Suprapubic skin (tissue), 4 donors: ENCODE results near the gene IZUMO1R. TPM values are rescaled to one million over a fixed set of nuclear protein-coding genes. Genes with fewer than 3 reads are reported as not detected.

Experiments used
- DNase-seq, 2 donors: peaks; one replicate each; pipeline ENCODE4 v3.0.0-alpha.2; 2019; ENCODE audit warnings: low spot score in 2 of 2
- H3K27ac ChIP-seq: fragments of 200-600 bp; sonication (generic); one replicate; pipeline ENCODE4 v1.5.1; 2019
- H3K27me3 ChIP-seq: fragments of 200-600 bp; sonication (generic); one replicate; pipeline ENCODE4 v1.5.1; 2019
- H3K36me3 ChIP-seq: fragments of 200-600 bp; sonication (generic); one replicate; pipeline ENCODE4 v1.5.1; 2019
- H3K4me1 ChIP-seq: fragments of 200-600 bp; sonication (generic); one replicate; pipeline ENCODE4 v1.5.1; 2019
- H3K4me3 ChIP-seq: fragments of 200-600 bp; sonication (generic); one replicate; pipeline ENCODE4 v1.5.1; 2019; ENCODE audit warnings: mild to moderate bottlenecking
- H3K9me3 ChIP-seq: fragments of 200-600 bp; sonication (generic); one replicate; pipeline ENCODE4 v1.5.1; 2019
- CTCF ChIP-seq, 2 donors: fragments of 200-600 bp in 1 of 2; fragments of 450-650 bp in 1 of 2; sonication (generic) in 1 of 2; IDR thresholded peaks; one replicate each; pipeline ENCODE4 v1.5.1; 2016 to 2019; ENCODE audit warnings: antibody characterized with exemption in 2 of 2, mild to moderate bottlenecking in 1 of 2, moderate library complexity in 1 of 2
- EP300 ChIP-seq: sonication (generic); formaldehyde crosslinking; IDR thresholded peaks from one replicate; pipeline ENCODE4 v1.6.1; 2017; ENCODE audit warnings: antibody characterized with exemption
- POLR2A ChIP-seq, 2 donors: fragments of 450-650 bp; IDR thresholded peaks; one replicate each; pipeline ENCODE4 v1.6.1; 2017; ENCODE audit warnings: antibody characterized with exemption in 2 of 2, mild to moderate bottlenecking in 2 of 2, moderate library complexity in 2 of 2
- POLR2AphosphoS5 ChIP-seq, 3 donors: sonication (generic); formaldehyde crosslinking; IDR thresholded peaks; one replicate each; pipeline ENCODE4 v1.6.1; 2017; ENCODE audit warnings: antibody characterized with exemption in 3 of 3
- whole genome bisulfite sequencing: methylation state at CpG from one replicate; pipeline ENCODE4 v1.1.5; 2018; 5-methylcytosine and 5-hydroxymethylcytosine counted together
- total RNA-seq, 4 donors: library from RNA; depleted of rRNA; stranded (reverse); fragments of >200 nt; gene quantifications; one replicate each; pipeline ENCODE4 v1.1.0, GENCODE V29; 2016

Gene IZUMO1R
- total RNA-seq, 4 donors from 2014 or later: not detected

- no peaks in the 10 kb centered on the region for H3K27me3 ChIP-seq
- no peak for DNase-seq
- H3K9me3 ChIP-seq: no peaks in the 10 kb centered on the region
- H3K4me3 ChIP-seq: no peak overlapping the region
- 74% methylated on average over 5 of the region's 5 CpGs for WGBS
- H3K36me3 ChIP-seq: no peaks in the 10 kb centered on the region
- TF ChIP-seq EP300: no peak
- no peak for TF ChIP-seq POLR2AphosphoS5 (IDR thresholded peaks at IDR 0.05)
- no peak for TF ChIP-seq CTCF (IDR thresholded peaks at IDR 0.05)
- TF ChIP-seq POLR2A (IDR thresholded peaks at IDR 0.05): no peak
- no peaks in the 10 kb centered on the region for H3K4me1 ChIP-seq
- H3K27ac ChIP-seq: no peak overlapping the region
These were observed 6.0 kb downstream of the IZUMO1R start for GRCh38 chr11:94310191-94310875.

GRCh38 chr11:94312339-94312738 is 8.0 kb downstream of the IZUMO1R start:
- no peaks in the 10 kb centered on the region for H3K9me3 ChIP-seq
- no peak for TF ChIP-seq CTCF (IDR thresholded peaks at IDR 0.05)
- TF ChIP-seq POLR2AphosphoS5 (IDR thresholded peaks at IDR 0.05): no peak
- TF ChIP-seq EP300: no peak
- no peak for TF ChIP-seq POLR2A (IDR thresholded peaks at IDR 0.05)
- DNase-seq: no peak
- H3K36me3 ChIP-seq: no peaks in the 10 kb centered on the region
- no peaks in the 10 kb centered on the region for H3K27me3 ChIP-seq
- H3K4me1 ChIP-seq: no peaks in the 10 kb centered on the region
- H3K4me3 ChIP-seq: no peak overlapping the region
- 67% methylated on average over 4 of the region's 4 CpGs for WGBS
- no peak overlapping the region for H3K27ac ChIP-seq

GRCh38 chr11:94314064-94314463 is 9.7 kb downstream of the IZUMO1R start:
- no peaks in the 10 kb centered on the region for H3K9me3 ChIP-seq
- 58% methylated on average over 4 of the region's 4 CpGs for WGBS
- H3K27ac ChIP-seq: no peak overlapping the region
- TF ChIP-seq EP300: no peak
- no peak for TF ChIP-seq CTCF (IDR thresholded peaks at IDR 0.05)
- TF ChIP-seq POLR2A (IDR thresholded peaks at IDR 0.05): no peak
- TF ChIP-seq POLR2AphosphoS5 (IDR thresholded peaks at IDR 0.05): no peak
- no peak overlapping the region for H3K4me3 ChIP-seq
- DNase-seq: no peak
- no peaks in the 10 kb centered on the region for H3K27me3 ChIP-seq
- H3K36me3 ChIP-seq: no peaks in the 10 kb centered on the region
- H3K4me1 ChIP-seq: no peaks in the 10 kb centered on the region

DNA sequence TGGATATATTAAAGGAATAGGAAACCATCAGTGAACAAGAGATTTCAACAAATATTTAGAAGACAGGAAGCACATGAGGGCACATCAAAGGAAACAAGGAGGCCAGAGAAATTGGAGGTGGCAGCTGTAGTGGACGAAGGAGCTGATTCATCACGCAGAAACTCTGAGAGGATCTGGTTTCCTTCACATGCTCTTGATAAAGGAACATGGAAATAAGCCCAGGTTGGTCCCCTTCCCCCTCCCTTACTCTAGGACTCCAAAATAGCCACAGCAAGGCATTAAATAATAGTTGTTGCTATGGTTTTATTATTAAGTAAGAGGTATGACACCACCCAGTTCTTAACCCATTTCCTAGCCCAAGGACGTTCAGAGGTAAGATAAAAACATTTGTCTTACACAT is 11.3 kb downstream of the IZUMO1R start:
- Histone ChIP-seq H3K27ac (no peak overlapping the region), H3K27me3 (no peaks in the 10 kb centered on the region), H3K4me1 (no peaks in the 10 kb centered on the region), H3K36me3 (no peaks in the 10 kb centered on the region), H3K4me3 (no peak overlapping the region), H3K9me3 (peaks cover 3% of the 10 kb centered on the region)
- no peak for DNase-seq
- 27% methylated on average over 3 of the region's 3 CpGs for WGBS
- no peak for TF ChIP-seq CTCF (IDR thresholded peaks at IDR 0.05)
- no peak for TF ChIP-seq POLR2A (IDR thresholded peaks at IDR 0.05)
- no peak for TF ChIP-seq POLR2AphosphoS5 (IDR thresholded peaks at IDR 0.05)
- no peak for TF ChIP-seq EP300

GRCh38 chr11:94322501-94322900 is 18.1 kb downstream of the IZUMO1R start:
- TF ChIP-seq POLR2A (IDR thresholded peaks at IDR 0.05) (no peak), CTCF (IDR thresholded peaks at IDR 0.05) (no peak), EP300 (no peak), POLR2AphosphoS5 (IDR thresholded peaks at IDR 0.05) (no peak)
- Histone ChIP-seq H3K4me1 (no peaks in the 10 kb centered on the region), H3K36me3 (no peaks in the 10 kb centered on the region), H3K9me3 (peaks cover 5% of the 10 kb centered on the region), H3K27me3 (no peaks in the 10 kb centered on the region), H3K27ac (no peak overlapping the region), H3K4me3 (no peak overlapping the region)
- 64% methylated on average over 3 of the region's 3 CpGs for WGBS
- DNase-seq: no peak
